HCT116 (cell line): ENCODE results near the gene SUGP2. TPM values are rescaled to one million over a fixed set of nuclear protein-coding genes. Genes with fewer than 3 reads are reported as not detected.

ENCODE experiments used
- ATAC-seq: fragments of 200-7000 bp; cut with Tn5 transposase; 2 replicates; pipeline ENCODE4 v1.9.1; 2020; ENCODE audit warnings: mild to moderate bottlenecking, moderate library complexity
- BruUV-seq: library from RNA; stranded (reverse); fragments of 400-500 nt; replicated peaks from 2 replicates; lab custom pipeline; 2021; lab: Mats Ljungman, UMichigan
- CTCF ChIA-PET: fragments of 300-600 bp; sonication (Branson Sonifier 250); formaldehyde crosslinking; loops from one replicate; lab custom pipeline; 2021; ENCODE audit warnings: antibody characterized with exemption; lab: Charles Lee
- POLR2A ChIA-PET: fragments of 300-600, 350-600 bp; sonication (Branson Sonifier 250); formaldehyde crosslinking; loops from one replicate; lab custom pipeline; 2021; ENCODE audit warnings: antibody characterized with exemption; lab: Charles Lee
- RAD21 ChIA-PET, 2 experiments: fragments of 300-600 bp; sonication (Branson Sonifier 250); formaldehyde crosslinking; loops; one replicate each; lab custom pipeline; 2023; ENCODE audit warnings: low total read pairs in 2 of 2; ENCODE audit not compliant: uncharacterized antibody in 2 of 2, unreplicated experiment in 2 of 2, low non-redundant PET in 1 of 2; lab: Charles Lee
- DNase-seq: peaks from one replicate; pipeline ENCODE4 v3.0.0-alpha.2; 2010; ENCODE audit warnings: low read depth, low spot score
- H2AFZ ChIP-seq: fragments of 200-600 bp; shearing (Covaris generic), sonication (generic); 2 replicates; pipeline ENCODE4 v1.6.1; 2017; ENCODE audit warnings: low read depth, mixed run types, mixed read lengths, antibody characterized with exemption, low read length; ENCODE audit not compliant: poor library complexity, severe bottlenecking
- H3K27ac ChIP-seq: 2 replicates; pipeline ENCODE4 v1.5.1; 2012; ENCODE audit warnings: low read depth, low read length
- H3K27me3 ChIP-seq: fragments of 200-600 bp; sonication (generic); 2 replicates; pipeline ENCODE4 v1.6.1; 2016; ENCODE audit warnings: mixed run types, low read length, mixed read lengths; ENCODE audit not compliant: insufficient read depth
- H3K36me3 ChIP-seq, 2 experiments: fragments of 200-500 bp in 1 of 2; fragments of 200-600 bp in 1 of 2; sonication (Bioruptor generic) in 1 of 2; sonication (generic) in 1 of 2; 2 replicates each; pipeline versions ENCODE4 v1.5.1 to v1.6.1; 2014 to 2016; ENCODE audit warnings: low read length in 2 of 2, inconsistent platforms in 1 of 2, mixed read lengths in 1 of 2, mixed run types in 1 of 2; ENCODE audit not compliant: insufficient read depth in 2 of 2, control insufficient read depth in 1 of 2
- H3K4me1 ChIP-seq, 2 experiments: fragments of 200-600 bp in 1 of 2; sonication (generic) in 1 of 2; 2 replicates each; pipeline versions ENCODE4 v1.5.1 to v1.6.1; 2012 to 2017; ENCODE audit warnings: low read length in 2 of 2, inconsistent platforms in 1 of 2, mild to moderate bottlenecking in 1 of 2, mixed read lengths in 1 of 2, mixed run types in 1 of 2, moderate library complexity in 1 of 2; ENCODE audit not compliant: insufficient read depth in 2 of 2, control insufficient read depth in 1 of 2
- H3K4me2 ChIP-seq: fragments of 200-600 bp; sonication (generic); 2 replicates; pipeline ENCODE4 v1.6.1; 2017; ENCODE audit warnings: mixed run types, low read length, mixed read lengths
- H3K4me3 ChIP-seq, 2 experiments: fragments of 200-600 bp in 1 of 2; sonication (generic) in 1 of 2; replicated peaks in 1 of 2; 2 replicates each; pipeline ENCODE4 v1.5.1; 2011 to 2016; ENCODE audit warnings: low read length in 2 of 2, control low read depth in 1 of 2, low read depth in 1 of 2, mild to moderate bottlenecking in 1 of 2, mixed read lengths in 1 of 2, mixed run types in 1 of 2
- H3K79me2 ChIP-seq: fragments of 200-600 bp; sonication (generic); 2 replicates; pipeline ENCODE4 v1.6.1; 2017; ENCODE audit warnings: mild to moderate bottlenecking, mixed run types, low read length, moderate library complexity, mixed read lengths; ENCODE audit not compliant: insufficient read depth
- H3K9ac ChIP-seq: fragments of 200-600 bp; sonication (generic); 2 replicates; pipeline ENCODE4 v1.6.1; 2016; ENCODE audit warnings: low read length, mixed read lengths
- H3K9me2 ChIP-seq: fragments of 200-600 bp; sonication (generic), shearing (Covaris generic); 2 replicates; pipeline ENCODE4 v1.6.1; 2017; ENCODE audit warnings: mixed run types, mild to moderate bottlenecking, moderate library complexity; ENCODE audit not compliant: insufficient read depth
- H3K9me3 ChIP-seq, 2 experiments: fragments of 200-500 bp in 1 of 2; fragments of 200-600 bp in 1 of 2; sonication (Bioruptor generic) in 1 of 2; sonication (generic) in 1 of 2; 2 replicates each; pipeline ENCODE4 v1.6.1; 2014 to 2017; ENCODE audit warnings: low read length in 2 of 2, mixed read lengths in 2 of 2, inconsistent platforms in 1 of 2, low read depth in 1 of 2, mild to moderate bottlenecking in 1 of 2, mixed run types in 1 of 2, moderate library complexity in 1 of 2; ENCODE audit not compliant: control insufficient read depth in 1 of 2, insufficient read depth in 1 of 2
- H4K20me1 ChIP-seq: fragments of 200-600 bp; sonication (generic), shearing (Covaris generic); 2 replicates; pipeline ENCODE4 v1.6.1; 2017; ENCODE audit warnings: mixed run types, mild to moderate bottlenecking, moderate library complexity; ENCODE audit not compliant: insufficient read depth
- POLR2A ChIP-seq: IDR thresholded peaks from 2 replicates; pipeline ENCODE4 v1.7.0; 2011; ENCODE audit warnings: borderline replicate concordance; ENCODE audit not compliant: insufficient read depth, insufficient read length; ENCODE audit errors: extremely low read depth
- POLR2AphosphoS5 ChIP-seq: IDR thresholded peaks from 2 replicates; pipeline ENCODE4 v1.6.1; 2011; ENCODE audit warnings: mild to moderate bottlenecking, low read depth, low read length, moderate library complexity
- SRF ChIP-seq: IDR thresholded peaks from 2 replicates; pipeline ENCODE4 v1.6.1; 2012; ENCODE audit warnings: low read depth
- ZFX ChIP-seq: fragments of 450-650 bp; IDR thresholded peaks from 2 replicates; pipeline ENCODE4 v1.6.1; 2017
- intact Hi-C: fragments of 100-400 bp; cut with micrococcal nuclease; formaldehyde crosslinking; loops from 2 replicates; pipeline ENCODE4 v1.10.0; 2022
- total RNA-seq: library from RNA; stranded (reverse); gene quantifications from one replicate; pipeline ENCODE4 v1.2.1, GENCODE V29; 2021; ENCODE audit not compliant: unreplicated experiment

SUGP2 gene
- total RNA-seq, 1 experiment from 2014 or later: 82.4 TPM

GRCh38 chr19:19034204-19034624 lies 897 bp upstream of the SUGP2 start:
- ATAC-seq: peak; percentile 82
- intact Hi-C loops: no loop called here
- Histone ChIP-seq H3K9ac (peak overlapping the region; percentile 96), H3K9me3 (peaks cover 0 to 8% of the 10 kb centered on the region in 2 experiments; a peak in 1 of 4 replicates), H3K9me2 (no peaks in the 10 kb centered on the region), H4K20me1 (no peaks in the 10 kb centered on the region), H3K36me3 (peaks cover 7 to 33% of the 10 kb centered on the region in 2 experiments; a peak in 2 of 4 replicates), H3K4me3 (peak overlapping the region; percentile 96 to 97), H3K27ac (peak overlapping the region; percentile 90), H3K4me2 (peak overlapping the region; percentile 93), H3K4me1 (peaks cover 9 to 18% of the 10 kb centered on the region in 2 experiments), H2AFZ (no peak overlapping the region), H3K27me3 (no peaks in the 10 kb centered on the region), H3K79me2 (peaks cover 86% of the 10 kb centered on the region)
- no peak for TF ChIP-seq POLR2AphosphoS5
- peak; percentile 33 for TF ChIP-seq POLR2A
- ChIA-PET POLR2A (no interaction called here), CTCF (no interaction called here), RAD21 (no interaction called here)
- DNase-seq: peak; percentile 60
- TSS peak; percentile 72 for BruUV-seq

- H2AFZ ChIP-seq: no peak overlapping the region
- no TSS peak for BruUV-seq
- TF ChIP-seq ZFX: peak; percentile 89; the same call in 1 of the 2 replicates
- TF ChIP-seq SRF: no peak
- H4K20me1 ChIP-seq: no peaks in the 10 kb centered on the region
- peak overlapping the region; percentile 90 for H3K27ac ChIP-seq
- H3K4me2 ChIP-seq: peak overlapping the region; percentile 93
- intact Hi-C loops: no loop called here
- RAD21 ChIA-PET: no interaction called here
- H3K4me3 ChIP-seq: peak overlapping the region; percentile 96 to 97
- POLR2A ChIA-PET: no interaction called here
- H3K36me3 ChIP-seq: peaks cover 15 to 42% of the 10 kb centered on the region in 2 experiments
- peak overlapping the region; percentile 96 for H3K9ac ChIP-seq
- DNase-seq (no peak), ATAC-seq (peak; percentile 25; the same call in 1 of the 2 replicates)
- CTCF ChIA-PET: no interaction called here
- H3K9me3 ChIP-seq: peaks cover 0 to 8% of the 10 kb centered on the region in 2 experiments; a peak in 1 of 4 replicates
- H3K4me1 ChIP-seq: peaks cover 9 to 18% of the 10 kb centered on the region in 2 experiments
- H3K27me3 ChIP-seq: no peaks in the 10 kb centered on the region
- peaks cover 85% of the 10 kb centered on the region for H3K79me2 ChIP-seq
- H3K9me2 ChIP-seq: no peaks in the 10 kb centered on the region
Observed at GRCh38 chr19:19033176-19033425, 216 bp downstream of the SUGP2 start.
